HT-29 (cell line): ENCODE measurements around the gene VPS18. TPM values are rescaled to one million over a fixed set of nuclear protein-coding genes. Genes with fewer than 3 reads are reported as not detected.

Experiments used
- DNase-seq: peaks from one replicate; pipeline ENCODE4 v3.0.0-alpha.2; 2015; ENCODE audit warnings: low spot score
- total RNA-seq: library from RNA; depleted of rRNA; stranded (reverse); fragments of >200 nt; shearing (Covaris generic); gene quantifications from 2 replicates; pipeline ENCODE4 v1.2.3, GENCODE V29; 2014

Gene VPS18
- total RNA-seq, 1 experiment from 2014 or later = 75.8 TPM

GRCh38 chr15:40934457-40934856 lies 40.2 kb downstream of the VPS18 start:
- DNase-seq = no peak

DNA sequence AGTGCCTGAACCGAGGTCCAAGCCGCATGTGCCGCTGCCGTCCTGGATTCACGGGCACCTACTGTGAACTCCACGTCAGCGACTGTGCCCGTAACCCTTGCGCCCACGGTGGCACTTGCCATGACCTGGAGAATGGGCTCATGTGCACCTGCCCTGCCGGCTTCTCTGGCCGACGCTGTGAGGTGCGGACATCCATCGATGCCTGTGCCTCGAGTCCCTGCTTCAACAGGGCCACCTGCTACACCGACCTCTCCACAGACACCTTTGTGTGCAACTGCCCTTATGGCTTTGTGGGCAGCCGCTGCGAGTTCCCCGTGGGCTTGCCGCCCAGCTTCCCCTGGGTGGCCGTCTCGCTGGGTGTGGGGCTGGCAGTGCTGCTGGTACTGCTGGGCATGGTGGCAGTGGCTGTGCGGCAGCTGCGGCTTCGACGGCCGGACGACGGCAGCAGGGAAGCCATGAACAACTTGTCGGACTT lies 42.0 kb downstream of the VPS18 start:
- DNase-seq = no peak

DNA sequence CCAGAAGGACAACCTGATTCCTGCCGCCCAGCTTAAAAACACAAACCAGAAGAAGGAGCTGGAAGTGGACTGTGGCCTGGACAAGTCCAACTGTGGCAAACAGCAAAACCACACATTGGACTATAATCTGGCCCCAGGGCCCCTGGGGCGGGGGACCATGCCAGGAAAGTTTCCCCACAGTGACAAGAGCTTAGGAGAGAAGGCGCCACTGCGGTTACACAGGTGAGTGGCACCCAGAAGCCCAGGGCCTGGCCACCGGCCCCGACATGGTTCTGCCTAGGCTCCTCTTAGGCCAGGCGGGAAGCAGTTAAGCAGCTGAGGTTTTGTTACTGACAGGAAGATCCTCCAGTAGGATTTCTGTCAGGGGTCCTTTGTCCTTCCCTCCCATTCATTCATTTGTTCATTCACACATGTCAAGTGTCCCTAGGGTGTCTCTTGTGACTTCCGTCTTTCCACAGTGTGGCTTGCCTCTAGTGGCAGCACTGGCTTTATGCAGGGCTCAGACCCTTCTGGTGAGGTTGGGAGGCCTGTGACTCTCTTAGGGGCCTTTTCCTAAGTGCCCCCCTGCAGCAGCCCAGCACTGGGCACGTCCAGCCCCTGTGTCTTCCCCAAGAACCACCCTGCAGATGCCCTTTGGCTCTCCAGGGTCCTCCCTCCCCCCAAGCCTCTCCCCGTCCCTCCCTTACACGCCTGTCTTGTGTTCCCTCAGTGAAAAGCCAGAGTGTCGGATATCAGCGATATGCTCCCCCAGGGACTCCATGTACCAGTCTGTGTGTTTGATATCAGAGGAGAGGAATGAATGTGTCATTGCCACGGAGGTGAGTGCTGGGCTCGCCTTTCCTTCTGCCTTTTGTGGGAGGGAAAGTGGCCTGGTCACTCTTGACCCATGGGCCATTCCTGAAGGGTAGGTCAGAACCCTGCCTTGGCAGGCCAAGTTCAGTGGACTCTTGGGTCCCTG lies 42.7 kb downstream of the VPS18 start:
- no peak for DNase-seq

- peak; percentile 92 for DNase-seq
Measured at GRCh38 chr15:40937762-40938535, 43.7 kb downstream of the VPS18 start.

- no peak for DNase-seq
Measured at GRCh38 chr15:40938536-40938870, 44.3 kb downstream of the VPS18 start.

- DNase-seq = no peak
Measured at GRCh38 chr15:40940296-40940801, 46.1 kb downstream of the VPS18 start.

- DNase-seq = peak; percentile 33
Measured at GRCh38 chr15:40941068-40941527, 46.8 kb downstream of the VPS18 start.

DNA sequence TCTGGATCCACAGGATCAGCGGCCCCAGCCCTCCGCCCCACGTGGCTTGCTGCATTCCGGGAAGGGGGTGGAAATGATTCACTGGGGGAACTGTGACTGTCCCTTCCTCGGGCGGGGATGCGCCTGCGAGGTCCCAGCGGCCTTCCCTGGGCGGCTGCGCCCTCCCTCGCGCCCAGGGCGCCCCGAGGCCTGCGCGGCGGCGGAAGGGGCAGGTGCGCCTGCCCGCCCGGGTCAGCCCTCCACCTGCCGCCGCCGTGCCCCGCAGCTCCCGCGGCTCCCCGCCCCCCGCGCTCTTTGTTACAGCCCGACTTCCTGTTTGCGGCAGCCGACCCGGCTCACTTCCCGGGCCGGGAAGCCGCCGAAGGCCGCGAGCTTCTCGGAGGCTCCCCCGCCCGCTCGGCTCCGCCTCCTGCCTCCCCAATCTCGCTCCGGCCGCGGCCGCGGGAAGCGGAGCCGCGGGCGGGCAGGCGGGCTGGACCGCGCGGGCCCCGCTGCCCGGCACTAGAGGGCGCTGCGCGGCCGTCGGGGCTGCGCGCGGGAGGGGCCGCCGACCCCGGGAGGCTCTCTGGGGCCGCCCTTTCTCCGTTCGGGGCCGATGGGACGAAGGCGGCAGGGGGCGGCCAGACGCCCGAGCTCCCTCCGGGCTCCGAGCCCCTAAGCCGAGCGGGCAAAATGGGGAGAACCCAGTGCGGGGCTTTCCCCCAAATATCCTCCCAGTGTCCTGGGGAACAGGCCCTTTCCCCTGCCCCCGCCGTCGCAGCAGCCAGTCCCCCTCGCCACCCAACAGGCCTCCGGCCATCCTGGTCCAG lies 47.5 kb downstream of the VPS18 start:
- DNase-seq = peak; percentile 91

DNA sequence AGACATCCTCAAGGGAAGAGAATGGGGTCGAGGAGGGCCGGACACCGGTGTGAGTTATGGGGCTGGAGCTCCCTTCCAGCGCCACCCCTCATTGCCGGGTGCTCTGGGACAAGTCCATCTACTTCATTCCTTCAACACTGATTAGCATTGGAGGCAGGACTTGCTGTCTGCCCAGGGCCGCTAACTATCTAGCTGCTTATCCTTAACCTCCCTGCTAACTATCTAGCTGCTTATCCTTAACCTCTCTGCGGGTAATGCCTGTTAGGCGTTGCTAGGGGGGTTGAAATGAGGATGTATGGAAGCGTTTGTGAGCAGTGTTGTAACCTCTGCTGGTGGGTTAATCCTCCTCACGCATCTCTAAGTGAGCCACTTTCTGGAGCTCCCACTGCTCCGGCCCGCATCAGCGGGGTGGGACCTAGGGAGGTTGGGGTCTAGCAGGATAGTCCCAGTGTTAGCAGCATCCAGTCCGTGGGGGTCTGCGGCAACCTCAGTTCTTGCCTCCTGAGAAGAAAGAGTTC lies 48.1 kb downstream of the VPS18 start:
- peak; percentile 46 for DNase-seq

DNA sequence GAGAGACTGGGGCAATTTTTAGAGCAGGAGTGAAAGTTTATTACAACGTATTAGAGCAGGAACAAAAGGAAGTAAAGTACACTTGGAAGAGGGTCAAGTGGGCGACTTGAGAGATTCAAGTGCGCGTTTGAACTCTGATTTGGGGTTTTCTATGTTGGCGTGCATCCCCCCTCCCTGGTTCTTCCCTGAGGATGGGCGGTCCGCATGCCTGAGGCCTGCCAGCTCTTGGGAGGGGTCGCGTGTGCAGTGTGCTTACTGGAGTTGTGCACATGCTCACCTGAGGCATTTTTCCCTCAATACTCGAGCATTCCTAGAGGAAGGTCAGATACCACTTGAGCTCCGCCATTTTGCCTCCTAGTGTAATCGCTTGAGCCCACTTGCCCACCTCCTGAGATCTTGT lies 48.6 kb downstream of the VPS18 start:
- DNase-seq = no peak

DNA sequence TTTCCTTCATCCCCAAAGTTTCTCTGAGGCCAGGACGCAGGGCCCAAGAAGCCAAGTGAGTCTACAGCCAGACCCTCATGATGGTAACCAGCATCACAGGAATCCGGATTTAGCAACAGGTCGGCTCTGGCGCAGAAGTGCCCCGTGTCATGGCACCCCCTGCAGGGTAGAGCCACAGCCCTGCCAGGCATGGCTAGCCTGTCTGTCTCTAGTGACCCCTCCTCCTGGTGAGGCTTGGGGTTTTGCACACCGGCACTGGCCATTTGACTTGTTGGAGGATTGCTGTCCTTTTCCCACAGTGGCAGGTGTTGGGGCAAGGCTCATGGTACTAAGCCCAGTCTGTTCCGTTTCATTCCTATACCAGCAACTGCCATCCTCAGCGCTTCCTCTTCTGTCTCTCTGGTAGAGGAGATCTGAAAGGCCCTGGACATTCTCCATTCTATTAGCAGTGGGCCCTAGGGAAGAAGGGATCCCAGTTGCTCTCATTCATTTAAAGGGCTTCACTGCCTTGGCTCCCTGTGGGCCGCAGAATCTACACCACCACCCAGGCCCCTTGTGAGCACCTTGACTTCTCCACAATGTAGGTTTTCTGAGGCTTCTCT lies 49.6 kb downstream of the VPS18 start:
- no peak for DNase-seq

GRCh38 chr15:40944510-40945296 lies 50.5 kb downstream of the VPS18 start:
- DNase-seq = no peak

DNA sequence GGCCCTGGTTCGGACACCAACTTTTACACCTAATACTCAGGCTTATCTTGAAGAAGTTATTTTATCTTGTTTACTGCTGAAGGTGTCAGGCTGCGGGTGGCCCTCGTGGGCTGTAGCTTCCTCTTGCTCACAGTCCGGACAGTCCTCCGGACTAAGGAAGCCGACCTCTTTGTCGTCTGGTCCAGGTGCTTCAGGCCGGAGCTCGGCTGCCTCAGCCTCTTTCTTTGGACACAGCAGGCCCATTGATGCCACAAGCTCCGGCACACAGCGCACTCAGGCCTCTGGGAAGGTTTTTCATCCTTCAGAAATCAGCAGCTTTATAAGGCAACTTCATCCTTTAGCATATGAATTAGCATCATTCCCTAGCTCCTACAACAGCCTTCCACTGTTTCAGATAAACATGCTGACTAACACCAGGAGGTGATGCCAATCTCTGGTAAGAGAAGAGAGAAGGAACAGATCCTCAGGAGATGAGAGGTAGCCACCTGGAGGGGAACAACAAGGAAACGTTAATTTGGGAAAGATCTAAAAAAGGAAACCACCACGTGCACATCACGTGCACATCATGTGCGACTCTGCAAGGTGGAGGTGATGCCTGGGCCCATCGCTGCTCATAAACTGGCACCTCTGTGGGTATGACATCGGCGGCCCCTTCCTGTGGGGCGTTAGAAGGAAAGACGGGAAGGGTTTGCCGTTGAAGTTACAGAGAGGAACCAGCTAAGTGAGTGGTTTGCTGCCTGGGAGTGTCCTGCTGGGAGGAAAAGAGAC lies 54.6 kb downstream of the VPS18 start:
- DNase-seq = no peak

DNA sequence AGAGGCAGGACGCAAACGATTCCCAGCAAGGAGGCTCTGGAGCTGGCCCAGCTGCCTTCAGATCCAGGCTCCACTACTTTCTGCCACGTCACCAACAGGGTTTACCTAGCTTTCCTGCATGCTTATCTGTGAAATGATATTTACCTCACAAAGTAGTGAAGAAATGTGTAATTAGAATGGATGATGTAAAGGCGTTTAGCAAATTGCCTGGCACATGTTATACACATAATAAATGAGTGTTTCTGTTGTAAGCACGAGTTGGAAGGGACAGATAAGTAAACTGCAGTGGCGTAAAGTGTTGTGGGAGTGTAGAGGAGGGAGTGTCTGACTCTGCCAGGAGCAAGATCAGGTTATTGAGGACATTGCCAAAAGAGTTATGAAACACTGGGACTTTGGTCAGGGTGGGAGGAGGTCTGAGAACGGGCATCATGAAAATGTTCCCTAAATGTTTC lies 55.5 kb downstream of the VPS18 start:
- no peak for DNase-seq

DNA sequence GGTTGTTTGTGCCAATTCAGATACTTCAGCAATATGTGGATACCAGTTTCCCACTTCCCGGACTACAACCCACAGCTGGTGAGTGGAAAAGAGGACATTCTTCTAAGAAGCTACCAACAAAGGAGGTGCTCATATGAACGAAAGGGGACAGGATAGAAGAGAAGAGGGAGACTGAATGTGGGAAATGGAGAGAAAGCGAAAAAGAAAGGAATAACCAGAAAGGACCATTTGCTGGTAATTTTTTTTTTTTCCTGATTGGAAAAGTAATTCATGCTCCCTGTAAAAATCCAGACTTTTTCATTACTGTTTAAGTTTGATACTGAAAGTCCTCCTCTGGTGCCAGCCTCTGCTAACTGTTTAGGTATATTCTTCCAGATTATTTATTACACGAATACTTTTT lies 57.5 kb downstream of the VPS18 start:
- DNase-seq = no peak

DNA sequence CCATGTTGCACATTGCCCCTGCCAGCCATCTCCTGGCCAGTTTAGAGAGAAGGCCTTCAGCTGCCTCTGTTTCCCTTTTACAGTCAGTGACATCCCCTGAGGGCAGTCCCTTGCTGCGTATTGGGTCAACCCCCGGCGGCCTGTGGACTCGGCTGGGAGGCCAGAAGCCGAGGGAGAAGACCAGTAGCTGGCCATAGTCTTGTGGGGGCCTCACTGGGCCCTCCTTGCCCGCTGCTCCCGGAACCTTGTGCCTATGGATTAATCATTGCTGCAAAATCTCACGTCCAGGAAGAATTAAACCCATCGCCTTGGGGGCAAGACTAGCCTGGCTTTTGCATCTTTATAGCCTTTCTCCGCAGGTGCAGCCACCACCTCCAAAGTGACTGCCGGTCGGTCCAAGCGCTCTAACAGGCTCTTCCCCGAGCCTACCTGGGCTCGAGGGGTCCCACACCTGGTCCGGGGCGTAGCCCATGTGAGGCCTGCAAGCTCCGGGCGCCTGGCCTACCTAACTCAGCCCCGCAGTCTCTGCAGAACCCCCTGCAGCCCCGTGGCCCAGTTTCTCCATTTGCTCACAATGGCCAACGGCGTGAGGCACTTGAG lies 58.2 kb downstream of the VPS18 start:
- DNase-seq = no peak

GRCh38 chr15:40952901-40953712 lies 58.9 kb downstream of the VPS18 start, which contains the start of gene CHAC1:
Gene CHAC1, plus strand, starts transcription at chr15:40953471. Its CDS starts 113 bp downstream, at chr15:40953584.
- peak; percentile 97 for DNase-seq
